AG04450 (cell line): ENCODE results near the gene GAS6. TPM values are rescaled to one million over a fixed set of nuclear protein-coding genes. Genes with fewer than 3 reads are reported as not detected.

ENCODE experiments used
- CTCF ChIA-PET: fragments of 300-600, 350-600 bp; formaldehyde crosslinking; extraction: SDS; loops from one replicate; lab custom pipeline; 2022; ENCODE audit warnings: antibody characterized with exemption, inconsistent platforms; lab: Charles Lee
- POLR2A ChIA-PET: fragments of 350-600 bp; formaldehyde crosslinking; extraction: SDS; loops from one replicate; lab custom pipeline; 2021; ENCODE audit warnings: antibody characterized with exemption, inconsistent platforms; lab: Yijun Ruan, JAX
- DNase-seq: peaks from one replicate; pipeline ENCODE4 v3.0.0-alpha.2; 2011; ENCODE audit warnings: low read depth, low spot score
- H3K27ac ChIP-seq: one replicate; pipeline ENCODE4 v1.5.1; 2012; ENCODE audit warnings: low read depth, low read length, control low read depth
- H3K27me3 ChIP-seq: one replicate; pipeline ENCODE4 v1.6.0; 2012; ENCODE audit warnings: low read length; ENCODE audit not compliant: control insufficient read depth, insufficient read depth
- H3K4me3 ChIP-seq: 2 replicates; pipeline ENCODE4 v1.5.1; 2011; ENCODE audit warnings: mild to moderate bottlenecking, low read depth, low read length, control low read depth
- H3K9me3 ChIP-seq: 2 replicates; pipeline ENCODE4 v1.5.1; 2012; ENCODE audit warnings: low read length; ENCODE audit not compliant: control insufficient read depth, insufficient read depth
- polyA plus RNA-seq: library from polyadenylated mRNA; depleted of rRNA; stranded (reverse); fragments of >200 nt; gene quantifications from 2 replicates; pipeline ENCODE4 v1.2.3, GENCODE V29; 2011
- TF ChIP-seq, protein P1 (sequence below): IDR thresholded peaks from 2 replicates; pipeline ENCODE4 v1.5.1; 2011; ENCODE audit warnings: low read depth, low read length, control low read depth, inconsistent platforms

GAS6 gene
- polyA plus RNA-seq, 1 experiment = 356 TPM

DNA sequence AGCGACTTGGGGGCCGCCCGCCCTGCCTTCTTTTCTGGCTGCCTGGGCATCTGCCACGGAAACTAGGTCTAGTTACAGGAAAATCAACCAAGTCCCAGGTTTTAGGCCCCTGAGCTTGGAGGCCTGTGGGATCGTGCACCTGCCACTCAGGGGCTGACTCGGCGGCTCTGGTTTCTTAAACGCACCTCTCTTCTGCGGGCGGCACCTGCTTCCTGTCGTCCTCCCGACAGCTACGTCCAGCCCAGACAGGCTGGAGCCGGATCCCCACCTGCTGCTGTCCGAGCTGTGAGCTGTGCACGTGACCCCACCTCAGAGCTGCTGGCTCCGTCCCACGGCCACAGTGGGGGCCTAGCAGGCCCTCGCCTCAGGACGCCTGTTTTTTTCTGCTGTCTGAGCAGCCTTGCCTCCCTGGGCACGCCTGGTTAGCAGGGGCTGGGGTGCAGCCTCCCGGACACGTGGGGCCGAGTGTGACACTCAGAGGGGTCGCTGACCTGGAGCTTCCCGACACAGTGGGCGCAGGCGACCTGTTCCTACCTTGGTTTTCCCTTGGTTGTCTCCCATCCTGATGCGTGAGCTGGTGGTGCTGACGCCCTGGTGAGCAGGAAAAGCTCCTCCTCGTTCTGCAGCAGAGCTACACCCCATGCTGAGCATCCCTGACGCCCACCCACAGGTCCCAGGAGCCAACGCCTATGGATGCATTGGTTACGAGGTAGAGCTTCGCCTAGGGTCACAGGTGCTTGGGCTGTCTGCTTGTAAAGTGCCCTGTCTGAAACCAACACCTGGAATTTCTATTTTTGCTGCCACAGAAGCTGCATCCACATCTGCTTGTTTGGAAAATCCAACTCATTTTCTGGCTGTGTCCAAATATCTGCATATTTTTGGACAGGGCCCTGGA, 87.4 kb downstream of the GAS6 start:
- Histone ChIP-seq H3K27me3 (peaks cover 9% of the 10 kb centered on the region), H3K4me3 (no peak overlapping the region), H3K27ac (no peak overlapping the region), H3K9me3 (peaks cover 27% of the 10 kb centered on the region)
- TF ChIP-seq, protein P1, sequence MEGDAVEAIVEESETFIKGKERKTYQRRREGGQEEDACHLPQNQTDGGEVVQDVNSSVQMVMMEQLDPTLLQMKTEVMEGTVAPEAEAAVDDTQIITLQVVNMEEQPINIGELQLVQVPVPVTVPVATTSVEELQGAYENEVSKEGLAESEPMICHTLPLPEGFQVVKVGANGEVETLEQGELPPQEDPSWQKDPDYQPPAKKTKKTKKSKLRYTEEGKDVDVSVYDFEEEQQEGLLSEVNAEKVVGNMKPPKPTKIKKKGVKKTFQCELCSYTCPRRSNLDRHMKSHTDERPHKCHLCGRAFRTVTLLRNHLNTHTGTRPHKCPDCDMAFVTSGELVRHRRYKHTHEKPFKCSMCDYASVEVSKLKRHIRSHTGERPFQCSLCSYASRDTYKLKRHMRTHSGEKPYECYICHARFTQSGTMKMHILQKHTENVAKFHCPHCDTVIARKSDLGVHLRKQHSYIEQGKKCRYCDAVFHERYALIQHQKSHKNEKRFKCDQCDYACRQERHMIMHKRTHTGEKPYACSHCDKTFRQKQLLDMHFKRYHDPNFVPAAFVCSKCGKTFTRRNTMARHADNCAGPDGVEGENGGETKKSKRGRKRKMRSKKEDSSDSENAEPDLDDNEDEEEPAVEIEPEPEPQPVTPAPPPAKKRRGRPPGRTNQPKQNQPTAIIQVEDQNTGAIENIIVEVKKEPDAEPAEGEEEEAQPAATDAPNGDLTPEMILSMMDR = no peak
- ChIA-PET POLR2A (interaction anchor here (0.6 kb wide), 1 partner anchor 35 kb away, joined by 3 read pairs; no protein-coding TSS in a partner anchor), CTCF (no interaction called here)
- no peak for DNase-seq

DNA sequence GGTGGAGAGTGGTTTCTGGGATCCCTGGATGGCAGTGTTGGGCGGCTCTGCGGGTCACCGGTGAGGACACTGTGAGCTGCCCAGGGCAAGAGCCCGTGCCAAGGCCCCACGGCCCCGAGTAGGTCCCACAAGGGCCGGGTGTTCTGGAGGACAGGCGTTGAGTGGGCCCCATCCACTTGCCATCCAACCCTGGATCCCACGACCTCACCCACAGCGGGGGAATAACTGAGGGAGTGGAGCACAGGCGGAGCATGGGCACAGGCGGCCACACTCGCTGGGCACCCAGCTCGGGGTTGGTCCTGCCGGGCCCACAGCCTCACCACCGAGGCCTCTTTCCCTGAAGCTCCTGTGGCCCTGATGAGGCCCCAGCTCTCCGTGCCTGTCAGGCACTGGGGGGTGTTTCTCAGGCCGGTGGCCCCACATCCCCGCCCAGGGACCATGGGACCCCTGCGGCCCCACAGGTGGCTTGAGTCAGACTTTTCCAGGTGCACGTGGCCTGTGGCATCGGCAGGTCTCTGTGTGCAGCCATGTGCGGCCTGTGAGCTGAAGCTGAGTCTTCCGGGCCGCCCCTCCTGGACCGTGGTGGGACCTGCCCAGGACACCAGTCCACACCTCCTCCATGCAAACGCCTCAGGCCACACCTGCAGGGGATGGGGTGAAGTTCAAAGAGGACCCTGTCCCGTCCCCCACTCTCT, 88.3 kb downstream of the GAS6 start:
- peaks cover 36% of the 10 kb centered on the region for H3K9me3 ChIP-seq
- CTCF ChIA-PET = no interaction called here
- TF ChIP-seq, protein P1 = no peak
- H3K27me3 ChIP-seq = peaks cover 9% of the 10 kb centered on the region
- H3K27ac ChIP-seq = no peak overlapping the region
- DNase-seq = no peak
- no peak overlapping the region for H3K4me3 ChIP-seq
- POLR2A ChIA-PET = no interaction called here

DNA sequence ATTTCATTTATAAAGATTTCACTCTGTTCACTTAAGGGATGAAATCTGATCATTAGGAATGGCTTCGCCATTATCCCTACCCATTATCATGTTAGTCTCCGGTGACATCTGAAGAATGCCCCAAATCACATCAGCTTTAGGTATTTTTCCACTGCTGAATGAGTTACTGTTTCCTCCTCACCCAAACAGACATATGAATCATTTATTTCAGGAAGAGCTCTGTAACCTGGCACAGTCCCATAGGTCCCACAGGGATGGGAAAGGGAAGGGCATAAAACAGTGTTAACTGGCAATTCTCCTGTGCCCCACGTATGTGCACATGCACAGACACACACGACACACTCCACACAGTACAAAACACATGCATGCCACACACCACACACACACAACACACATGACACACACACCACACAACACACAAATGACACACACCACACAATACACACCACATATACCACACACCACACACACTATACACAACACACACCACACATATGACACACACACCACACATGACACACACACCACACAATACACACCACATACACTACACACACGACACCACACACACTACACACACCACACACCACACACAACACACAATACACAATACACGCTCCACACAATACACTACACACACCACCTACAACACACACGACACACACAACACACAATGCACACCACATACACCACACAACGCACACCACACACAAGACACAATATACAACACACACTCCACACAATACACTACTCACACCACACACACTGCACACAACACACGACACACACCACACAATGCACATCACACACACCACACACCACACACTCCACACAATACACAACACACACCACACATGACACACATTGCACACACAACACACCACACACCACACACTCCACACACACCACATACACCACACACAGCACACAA, 89.4 kb downstream of the GAS6 start:
- ChIA-PET CTCF (no interaction called here), POLR2A (no interaction called here)
- Histone ChIP-seq H3K4me3 (no peak overlapping the region), H3K27me3 (peaks cover 9% of the 10 kb centered on the region), H3K9me3 (peaks cover 41% of the 10 kb centered on the region), H3K27ac (no peak overlapping the region)
- TF ChIP-seq, protein P1 = no peak
- no peak for DNase-seq

DNA sequence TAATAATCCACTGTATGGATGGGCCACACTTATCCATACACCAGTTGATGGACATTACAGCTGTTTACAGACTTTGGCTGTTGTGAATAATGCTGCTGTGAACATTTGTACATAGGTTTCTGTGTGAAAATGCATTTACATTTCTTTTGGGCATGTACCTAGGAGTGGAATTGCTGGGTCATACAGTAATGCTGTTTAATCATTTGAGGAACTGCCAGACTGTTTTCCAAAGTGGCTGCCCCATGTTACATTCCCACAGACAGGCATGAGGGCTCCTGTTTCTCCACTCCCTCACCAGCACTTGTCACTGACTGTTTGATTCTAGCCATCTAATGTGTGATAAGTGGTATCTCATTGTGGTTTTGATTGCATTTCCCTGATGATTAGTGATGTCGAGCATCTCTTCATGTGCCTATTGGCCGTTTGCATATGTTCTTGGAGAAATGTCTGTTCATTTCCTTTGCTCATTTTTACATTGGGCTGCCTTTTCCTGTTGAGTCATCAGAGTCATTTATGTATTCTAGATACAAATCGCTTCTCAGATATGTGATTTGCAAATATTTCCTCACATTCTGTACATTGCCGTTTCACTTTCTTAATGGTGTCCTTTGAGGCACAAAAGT, 92.1 kb downstream of the GAS6 start:
- H3K27ac ChIP-seq = no peak overlapping the region
- DNase-seq = no peak
- peaks cover 2% of the 10 kb centered on the region for H3K27me3 ChIP-seq
- no peak overlapping the region for H3K4me3 ChIP-seq
- H3K9me3 ChIP-seq = peaks cover 44% of the 10 kb centered on the region
- ChIA-PET CTCF (no interaction called here), POLR2A (no interaction called here)
- TF ChIP-seq, protein P1 = no peak
